Activated CD8-positive, alpha-beta T cell treated with anti-CD3 and anti-CD28 coated beads for 36 hours (primary cell): Measurements from ENCODE around the gene CHST11. TPM values are rescaled to one million over a fixed set of nuclear protein-coding genes. Genes with fewer than 3 reads are reported as not detected.

Experiments used
- ATAC-seq: fragments of 200-7000 bp; cut with Tn5 transposase; one replicate; pipeline ENCODE4 v1.10.0; 2021; ENCODE audit warnings: mild to moderate bottlenecking, moderate library complexity
- CTCF ChIA-PET: fragments of 350-600 bp; sonication (Branson Sonifier 250); formaldehyde crosslinking; loops from one replicate; lab custom pipeline; 2021; ENCODE audit warnings: antibody characterized with exemption; lab: Charles Lee
- POLR2A ChIA-PET: fragments of 350-600 bp; sonication (Branson Sonifier 250); formaldehyde crosslinking; loops from one replicate; lab custom pipeline; 2021; ENCODE audit warnings: antibody characterized with exemption; lab: Charles Lee
- DNase-seq: peaks from one replicate; pipeline ENCODE4 v3.0.0-alpha.2; 2020
- H3K27ac Mint-ChIP-seq: one replicate; pipeline ENCODE4 v1.8.0; 2021; ENCODE audit warnings: mild to moderate bottlenecking, mixed read lengths
- H3K27me3 Mint-ChIP-seq: one replicate; pipeline ENCODE4 v1.8.0; 2021; ENCODE audit warnings: mixed read lengths
- H3K36me3 Mint-ChIP-seq: one replicate; pipeline ENCODE4 v1.8.0; 2021; ENCODE audit warnings: low read depth, mixed read lengths
- H3K4me1 Mint-ChIP-seq: one replicate; pipeline ENCODE4 v1.8.0; 2021; ENCODE audit warnings: low read depth, mixed read lengths
- H3K4me3 Mint-ChIP-seq: one replicate; pipeline ENCODE4 v1.8.0; 2021; ENCODE audit warnings: mild to moderate bottlenecking, moderate library complexity, mixed read lengths
- H3K9me3 Mint-ChIP-seq: one replicate; pipeline ENCODE4 v1.8.0; 2021; ENCODE audit warnings: mixed read lengths
- intact Hi-C: fragments of 100-400 bp; cut with micrococcal nuclease; formaldehyde crosslinking; loops from one replicate; pipeline ENCODE4 v1.10.0; 2022
- total RNA-seq, 2 experiments: library from RNA; stranded (reverse); gene quantifications; one replicate each; pipeline ENCODE4 v1.2.3, GENCODE V29; 2021
- TF ChIP-seq, protein P1 (sequence below): fragments of 200-600 bp; IDR thresholded peaks from one replicate; pipeline ENCODE4 v1.8.0; 2022; ENCODE audit warnings: antibody characterized with exemption, mild to moderate bottlenecking

Gene CHST11
- total RNA-seq, 2 experiments from 2014 or later: 30.9 to 33.9 TPM

DNA sequence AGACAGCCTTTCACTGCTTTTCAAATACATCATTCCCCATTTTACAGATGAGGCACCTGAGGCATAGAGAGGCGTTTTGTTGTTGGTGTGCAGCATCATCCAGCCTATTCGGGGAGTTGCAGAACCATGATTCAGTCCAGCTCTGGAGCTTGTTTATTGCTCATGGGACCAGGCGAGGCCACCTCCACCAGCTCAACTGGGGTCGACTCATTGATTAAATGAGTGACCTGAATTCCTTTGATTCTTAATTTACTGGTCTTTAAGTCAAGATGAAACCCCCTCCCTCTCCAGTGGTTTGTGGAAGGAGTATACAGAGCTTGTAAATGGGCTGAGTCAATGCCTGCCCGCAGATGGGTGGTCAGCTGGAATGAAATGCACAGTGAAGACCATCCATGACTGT is 161.9 kb downstream of the CHST11 start:
- Mint-ChIP-seq H3K4me3 (no peak overlapping the region), H3K27ac (no peak overlapping the region), H3K9me3 (no peaks in the 10 kb centered on the region), H3K36me3 (peaks cover 2% of the 10 kb centered on the region), H3K27me3 (no peaks in the 10 kb centered on the region), H3K4me1 (peaks cover 11% of the 10 kb centered on the region)
- TF ChIP-seq, protein P1, sequence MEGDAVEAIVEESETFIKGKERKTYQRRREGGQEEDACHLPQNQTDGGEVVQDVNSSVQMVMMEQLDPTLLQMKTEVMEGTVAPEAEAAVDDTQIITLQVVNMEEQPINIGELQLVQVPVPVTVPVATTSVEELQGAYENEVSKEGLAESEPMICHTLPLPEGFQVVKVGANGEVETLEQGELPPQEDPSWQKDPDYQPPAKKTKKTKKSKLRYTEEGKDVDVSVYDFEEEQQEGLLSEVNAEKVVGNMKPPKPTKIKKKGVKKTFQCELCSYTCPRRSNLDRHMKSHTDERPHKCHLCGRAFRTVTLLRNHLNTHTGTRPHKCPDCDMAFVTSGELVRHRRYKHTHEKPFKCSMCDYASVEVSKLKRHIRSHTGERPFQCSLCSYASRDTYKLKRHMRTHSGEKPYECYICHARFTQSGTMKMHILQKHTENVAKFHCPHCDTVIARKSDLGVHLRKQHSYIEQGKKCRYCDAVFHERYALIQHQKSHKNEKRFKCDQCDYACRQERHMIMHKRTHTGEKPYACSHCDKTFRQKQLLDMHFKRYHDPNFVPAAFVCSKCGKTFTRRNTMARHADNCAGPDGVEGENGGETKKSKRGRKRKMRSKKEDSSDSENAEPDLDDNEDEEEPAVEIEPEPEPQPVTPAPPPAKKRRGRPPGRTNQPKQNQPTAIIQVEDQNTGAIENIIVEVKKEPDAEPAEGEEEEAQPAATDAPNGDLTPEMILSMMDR: no peak
- intact Hi-C loops: no loop called here
- DNase-seq (no peak), ATAC-seq (no peak)
- ChIA-PET CTCF (no interaction called here), POLR2A (no interaction called here)

GRCh38 chr12:104619305-104619704 is 162.6 kb downstream of the CHST11 start:
- Mint-ChIP-seq H3K4me3 (no peak overlapping the region), H3K36me3 (peaks cover 2% of the 10 kb centered on the region), H3K27ac (no peak overlapping the region), H3K27me3 (no peaks in the 10 kb centered on the region), H3K9me3 (no peaks in the 10 kb centered on the region), H3K4me1 (peaks cover 15% of the 10 kb centered on the region)
- ATAC-seq: no peak
- ChIA-PET CTCF (no interaction called here), POLR2A (no interaction called here)
- TF ChIP-seq, protein P1: no peak
- no peak for DNase-seq
- intact Hi-C loops: no loop called here

GRCh38 chr12:104620837-104621531 is 164.2 kb downstream of the CHST11 start:
- intact Hi-C loops: no loop called here
- ATAC-seq (no peak), DNase-seq (no peak)
- no peak overlapping the region for H3K4me3 Mint-ChIP-seq
- ChIA-PET CTCF (interaction anchor here (0.9 to 1.9 kb wide), 3 partner anchors 10 to 239 kb away, joined by 3 to 7 read pairs (median 4); no protein-coding TSS in a partner anchor), POLR2A (no interaction called here)
- H3K27me3 Mint-ChIP-seq: no peaks in the 10 kb centered on the region
- TF ChIP-seq, protein P1: no peak
- peaks cover 2% of the 10 kb centered on the region for H3K36me3 Mint-ChIP-seq
- peaks cover 13% of the 10 kb centered on the region for H3K4me1 Mint-ChIP-seq
- H3K9me3 Mint-ChIP-seq: no peaks in the 10 kb centered on the region
- no peak overlapping the region for H3K27ac Mint-ChIP-seq

DNA sequence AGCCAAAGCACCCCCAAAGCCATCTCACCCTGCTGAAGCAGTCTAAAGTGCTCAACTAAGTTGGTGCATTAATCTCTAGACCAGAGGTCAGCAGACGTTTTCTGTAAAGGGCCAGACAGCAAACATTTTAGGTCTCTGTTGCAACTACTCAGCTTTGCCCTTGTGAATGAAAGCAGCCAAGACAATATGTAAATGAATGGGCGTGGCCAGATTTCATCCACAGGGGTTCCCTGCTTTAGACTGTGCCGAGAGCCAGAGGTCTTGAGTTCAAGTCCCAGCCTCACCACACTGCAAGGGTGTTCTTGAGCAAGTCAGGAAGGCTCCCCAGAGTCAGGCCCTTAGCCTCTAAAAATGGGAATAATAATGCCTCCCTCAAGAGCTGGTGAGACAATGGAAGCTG is 166.2 kb downstream of the CHST11 start:
- peaks cover 15% of the 10 kb centered on the region for H3K4me1 Mint-ChIP-seq
- H3K27ac Mint-ChIP-seq: no peak overlapping the region
- H3K27me3 Mint-ChIP-seq: no peaks in the 10 kb centered on the region
- intact Hi-C loops: no loop called here
- TF ChIP-seq, protein P1: no peak
- ChIA-PET POLR2A (no interaction called here), CTCF (interaction anchor here (1.6 kb wide), 1 partner anchor 12 kb away, joined by 4 read pairs; no protein-coding TSS in a partner anchor)
- H3K9me3 Mint-ChIP-seq: no peaks in the 10 kb centered on the region
- no peak for ATAC-seq
- peaks cover 2% of the 10 kb centered on the region for H3K36me3 Mint-ChIP-seq
- H3K4me3 Mint-ChIP-seq: no peak overlapping the region
- DNase-seq: no peak

- Mint-ChIP-seq H3K4me1 (peaks cover 15% of the 10 kb centered on the region), H3K9me3 (no peaks in the 10 kb centered on the region), H3K27me3 (no peaks in the 10 kb centered on the region), H3K4me3 (no peak overlapping the region), H3K36me3 (peaks cover 2% of the 10 kb centered on the region), H3K27ac (no peak overlapping the region)
- TF ChIP-seq, protein P1: no peak
- DNase-seq (no peak), ATAC-seq (no peak)
- CTCF ChIA-PET: interaction anchor here (1.5 kb wide), 1 partner anchor 242 kb away, joined by 3 read pairs; no protein-coding TSS in a partner anchor
- POLR2A ChIA-PET: interaction anchor here (0.5 kb wide), 1 partner anchor 345 kb away, joined by 3 read pairs; no protein-coding TSS in a partner anchor
- intact Hi-C loops: no loop called here
Measured at GRCh38 chr12:104623883-104624282, 167.1 kb downstream of the CHST11 start.
